Measurements from ENCODE around the gene POLK. TPM values are rescaled to one million over a fixed set of nuclear protein-coding genes. Genes with fewer than 3 reads are reported as not detected.
A peak's percentile ranks its signal among the peaks of the same experiment; 100 is the strongest.
"Not testable (repeated sequence)": the region's sequence is repeated elsewhere in the genome, so short reads cannot be mapped to it uniquely, and the experiment has no call there.

The POLK gene
- total and polyA plus RNA-seq, 2 donors: 14.1 to 140 TPM

DNA sequence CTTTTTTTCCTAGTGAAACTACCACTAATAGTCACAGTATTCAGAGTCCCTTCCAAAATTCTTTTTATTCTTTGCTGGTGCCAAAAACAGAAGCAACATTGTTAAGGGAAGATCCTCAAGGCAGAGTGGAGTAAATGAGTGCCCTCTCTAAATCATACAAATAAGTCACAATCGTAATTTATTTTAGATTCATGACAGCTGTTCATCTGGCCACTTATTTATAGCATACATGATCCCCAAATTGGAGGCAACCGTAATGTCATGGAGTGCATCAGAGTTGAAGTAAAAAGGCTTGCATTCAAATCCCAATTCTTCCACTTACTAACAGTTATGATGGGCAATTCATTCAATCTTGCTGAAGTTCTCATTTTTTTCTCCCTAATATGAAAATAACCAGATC lies 33.4 kb downstream of the POLK start:
- no peak overlapping the region for H3K27ac ChIP-seq (ENCODE audit: low read depth)
- no peak overlapping the region for H3K4me3 ChIP-seq (ENCODE audit: low read depth, low read length)
- H3K4me1 ChIP-seq (ENCODE audit: insufficient read depth): no peaks in the 10 kb centered on the region
- no peaks in the 10 kb centered on the region for H3K36me3 ChIP-seq (ENCODE audit: insufficient read depth)
- DNase-seq (ENCODE audit: extremely low spot score): no peak
- WGBS: 79% methylated on average over 2 of the region's 2 CpGs

DNA sequence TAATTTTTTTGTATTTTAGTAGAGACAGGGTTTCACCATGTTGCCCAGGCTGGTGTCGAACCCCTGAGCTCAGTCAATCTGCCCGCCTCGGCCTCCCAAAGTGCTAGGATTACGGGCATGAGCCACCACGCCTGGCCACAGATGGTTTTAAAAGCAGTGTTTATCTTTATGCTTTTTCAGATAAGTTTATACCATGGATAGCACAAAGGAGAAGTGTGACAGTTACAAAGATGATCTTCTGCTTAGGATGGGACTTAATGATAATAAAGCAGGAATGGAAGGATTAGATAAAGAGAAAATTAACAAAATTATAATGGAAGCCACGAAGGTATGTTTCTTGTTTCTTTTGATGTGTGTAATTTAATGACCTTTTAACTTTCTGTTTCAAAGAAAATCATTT lies 35.1 kb downstream of the POLK start:
- H3K4me3 ChIP-seq (ENCODE audit: low read depth, low read length): no peak overlapping the region
- no peaks in the 10 kb centered on the region for H3K36me3 ChIP-seq (ENCODE audit: insufficient read depth)
- H3K4me1 ChIP-seq (ENCODE audit: insufficient read depth): no peaks in the 10 kb centered on the region
- no peak for DNase-seq (ENCODE audit: extremely low spot score)
- no peak overlapping the region for H3K27ac ChIP-seq (ENCODE audit: low read depth)
- WGBS: 84% methylated on average over 6 of the region's 6 CpGs

DNA sequence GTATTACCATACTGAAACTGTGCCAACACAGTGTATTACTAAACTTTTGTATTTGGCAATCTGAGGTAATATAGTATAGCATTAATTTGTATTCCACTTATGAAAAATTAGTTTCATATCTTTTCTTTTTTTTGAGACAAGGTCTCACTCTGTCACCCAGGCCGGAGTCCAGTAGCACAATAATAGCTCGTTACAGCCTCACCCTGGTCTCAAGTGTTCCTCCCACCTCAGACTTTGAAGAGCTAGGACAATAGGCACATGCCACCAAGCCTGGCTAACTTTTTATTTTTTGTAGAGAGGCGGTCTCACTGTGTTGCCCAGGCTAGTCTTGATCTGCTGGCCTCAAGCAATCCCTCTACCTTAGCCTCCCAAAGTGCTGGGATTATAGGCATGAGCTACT lies 36.1 kb downstream of the POLK start:
- no peak for DNase-seq (ENCODE audit: extremely low spot score)
- no peak overlapping the region for H3K4me3 ChIP-seq (ENCODE audit: low read depth, low read length)
- no peaks in the 10 kb centered on the region for H3K4me1 ChIP-seq (ENCODE audit: insufficient read depth)
- H3K36me3 ChIP-seq (ENCODE audit: insufficient read depth): no peaks in the 10 kb centered on the region
- H3K27ac ChIP-seq (ENCODE audit: low read depth): no peak overlapping the region
- WGBS: 94% methylated on average over 3 of the region's 3 CpGs

DNA sequence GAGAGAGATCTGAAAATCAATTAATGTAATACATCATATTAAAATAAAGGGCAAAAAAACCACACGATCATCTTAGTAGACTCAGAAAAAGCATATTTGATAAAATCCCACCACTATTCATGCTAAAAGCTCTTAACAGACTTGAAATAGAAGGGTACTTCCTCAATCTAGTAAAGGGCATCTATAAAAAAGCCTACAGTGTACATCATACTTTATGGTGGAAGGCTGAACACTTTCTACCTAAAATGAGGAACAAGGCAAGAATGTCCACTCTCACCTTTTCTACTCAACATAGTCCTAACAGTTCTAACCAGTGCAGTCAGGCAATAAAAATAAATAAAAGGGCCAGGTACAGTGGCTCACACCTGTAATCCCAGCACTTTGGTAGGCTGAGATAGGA lies 38.9 kb downstream of the POLK start:
- DNase-seq (ENCODE audit: extremely low spot score): no peak
- H3K4me1 ChIP-seq (ENCODE audit: insufficient read depth): no peaks in the 10 kb centered on the region
- H3K36me3 ChIP-seq (ENCODE audit: insufficient read depth): no peaks in the 10 kb centered on the region
- H3K4me3 ChIP-seq (ENCODE audit: low read depth, low read length): no peak overlapping the region
- 98% methylated on average over 1 of the region's 1 CpG for WGBS
- no peak overlapping the region for H3K27ac ChIP-seq (ENCODE audit: low read depth)

DNA sequence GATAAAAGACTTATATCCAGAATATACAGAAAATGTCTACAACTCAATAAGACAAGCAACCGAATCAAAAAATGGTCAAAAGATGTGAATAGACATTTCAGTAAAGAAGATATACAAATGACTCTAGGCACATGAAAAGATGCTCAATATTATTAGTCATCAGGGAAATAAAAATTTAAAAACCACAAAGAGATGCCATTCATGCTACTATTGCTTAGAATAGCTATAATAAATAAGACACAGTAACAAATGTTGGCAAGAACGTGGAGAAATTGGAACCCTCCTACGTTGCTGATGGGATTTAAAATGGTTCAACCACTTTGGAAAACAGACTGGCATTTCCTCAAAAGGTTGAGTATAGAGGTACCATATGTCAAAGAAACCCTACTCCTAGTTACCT lies 39.8 kb downstream of the POLK start:
- WGBS: 91% methylated on average over 3 of the region's 3 CpGs
- Histone ChIP-seq H3K4me1 (ENCODE audit: insufficient read depth) (no peaks in the 10 kb centered on the region), H3K36me3 (ENCODE audit: insufficient read depth) (no peaks in the 10 kb centered on the region), H3K4me3 (ENCODE audit: low read depth, low read length) (no peak overlapping the region), H3K27ac (ENCODE audit: low read depth) (no peak overlapping the region)
- no peak for DNase-seq (ENCODE audit: extremely low spot score)

DNA sequence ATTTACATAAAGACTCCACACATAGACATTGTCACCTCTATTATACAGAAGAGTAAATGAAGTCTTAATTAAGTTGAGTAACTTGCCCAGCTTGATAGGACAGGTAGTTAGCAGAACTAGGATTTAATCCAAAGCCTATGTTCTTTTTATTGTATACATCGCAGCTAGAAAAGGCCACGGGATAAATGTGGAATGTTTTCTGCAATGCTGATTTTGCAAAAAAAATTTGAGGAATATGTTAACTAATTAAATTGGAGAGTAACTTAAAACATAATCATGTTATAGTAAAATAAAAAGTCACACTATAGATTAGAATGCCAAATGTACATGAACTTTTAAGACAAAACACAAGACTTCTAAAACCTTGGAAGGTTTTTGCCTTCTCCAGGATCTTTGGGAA lies 41.1 kb downstream of the POLK start:
- no peak overlapping the region for H3K27ac ChIP-seq (ENCODE audit: low read depth)
- H3K36me3 ChIP-seq (ENCODE audit: insufficient read depth): peaks cover 2% of the 10 kb centered on the region
- 95% methylated on average over 2 of the region's 2 CpGs for WGBS
- H3K4me1 ChIP-seq (ENCODE audit: insufficient read depth): no peaks in the 10 kb centered on the region
- H3K4me3 ChIP-seq (ENCODE audit: low read depth, low read length): no peak overlapping the region
- DNase-seq (ENCODE audit: extremely low spot score): no peak

DNA sequence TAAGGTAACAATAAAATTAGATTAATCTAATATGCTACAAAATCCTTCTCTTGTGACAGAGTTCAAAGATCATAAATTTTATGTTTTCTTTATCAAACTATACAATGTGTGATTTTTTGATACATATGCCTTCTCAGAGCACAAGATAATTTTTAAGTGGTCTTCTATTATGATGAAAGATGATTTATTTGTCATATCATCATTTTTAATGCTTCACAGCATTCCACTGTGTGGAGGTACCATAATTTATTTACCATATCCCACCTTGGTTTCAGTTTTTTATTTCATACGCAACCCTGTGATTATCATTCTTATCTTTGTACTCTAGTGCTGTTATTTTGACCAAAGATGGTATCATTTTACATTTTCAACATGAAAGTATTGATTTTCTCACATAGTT lies 41.7 kb downstream of the POLK start:
- Histone ChIP-seq H3K27ac (ENCODE audit: low read depth) (no peak overlapping the region), H3K4me3 (ENCODE audit: low read depth, low read length) (no peak overlapping the region), H3K4me1 (ENCODE audit: insufficient read depth) (no peaks in the 10 kb centered on the region), H3K36me3 (ENCODE audit: insufficient read depth) (peaks cover 3% of the 10 kb centered on the region)
- WGBS: 90% methylated on average over 1 of the region's 1 CpG
- DNase-seq (ENCODE audit: extremely low spot score): no peak

DNA sequence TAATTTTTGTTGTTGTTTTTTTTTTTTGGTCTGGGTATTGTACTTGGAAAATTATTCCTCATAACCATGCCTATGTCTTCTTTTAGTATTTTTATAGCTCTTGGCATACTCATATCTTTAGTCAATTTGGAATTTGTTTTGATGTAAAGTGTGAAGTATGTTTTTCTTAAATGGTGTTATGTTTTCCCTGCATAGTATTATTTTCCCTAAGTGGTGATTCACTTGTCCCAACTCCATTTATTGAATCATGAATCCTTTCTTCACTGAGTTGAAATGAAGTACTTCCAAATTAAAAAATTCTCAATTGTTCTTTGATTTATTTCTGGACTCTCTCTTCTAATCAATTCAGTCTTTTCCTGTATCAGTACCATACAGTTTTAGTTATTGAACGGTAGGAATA lies 46.5 kb downstream of the POLK start:
- Histone ChIP-seq H3K36me3 (ENCODE audit: insufficient read depth) (peaks cover 3% of the 10 kb centered on the region), H3K4me1 (ENCODE audit: insufficient read depth) (no peaks in the 10 kb centered on the region), H3K4me3 (ENCODE audit: low read depth, low read length) (no peak overlapping the region), H3K27ac (ENCODE audit: low read depth) (no peak overlapping the region)
- 91% methylated on average over 1 of the region's 1 CpG for WGBS
- DNase-seq (ENCODE audit: extremely low spot score): no peak

DNA sequence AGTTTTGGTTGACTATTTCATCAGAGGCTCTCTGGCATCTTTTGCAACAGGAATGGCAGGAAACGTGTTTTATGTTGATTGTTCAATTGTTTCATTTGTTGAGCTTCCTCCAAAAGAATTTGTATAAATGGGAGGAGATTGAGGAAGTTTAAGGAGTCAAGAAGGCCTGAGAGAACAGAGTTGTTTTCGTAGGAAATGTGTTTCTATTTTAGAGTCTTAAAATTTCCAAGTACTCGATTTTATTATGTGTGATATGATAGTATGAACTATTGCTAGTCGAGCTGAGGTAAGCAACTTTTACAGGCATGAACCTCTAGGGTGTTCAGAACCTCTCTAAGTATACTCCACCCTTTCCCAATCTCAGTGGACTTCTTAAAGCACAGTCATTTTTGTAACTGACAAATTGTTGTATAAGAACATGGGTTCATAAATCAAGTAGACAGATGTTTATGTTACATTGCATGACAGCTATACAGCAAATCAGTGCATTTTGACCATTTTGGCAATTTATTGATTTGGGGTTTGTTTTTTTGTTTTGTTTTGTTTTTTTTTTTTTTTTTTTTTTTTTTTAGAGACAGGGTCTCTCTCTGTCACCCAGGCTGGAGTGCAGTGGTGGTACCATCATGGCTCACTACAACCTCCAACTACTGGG lies 47.4 kb downstream of the POLK start:
- Histone ChIP-seq H3K4me1 (ENCODE audit: insufficient read depth) (no peaks in the 10 kb centered on the region), H3K4me3 (ENCODE audit: low read depth, low read length) (no peak overlapping the region), H3K27ac (ENCODE audit: low read depth) (no peak overlapping the region), H3K36me3 (ENCODE audit: insufficient read depth) (peaks cover 3% of the 10 kb centered on the region)
- 40% methylated on average over 4 of the region's 4 CpGs for WGBS
- DNase-seq (ENCODE audit: extremely low spot score): no peak

DNA sequence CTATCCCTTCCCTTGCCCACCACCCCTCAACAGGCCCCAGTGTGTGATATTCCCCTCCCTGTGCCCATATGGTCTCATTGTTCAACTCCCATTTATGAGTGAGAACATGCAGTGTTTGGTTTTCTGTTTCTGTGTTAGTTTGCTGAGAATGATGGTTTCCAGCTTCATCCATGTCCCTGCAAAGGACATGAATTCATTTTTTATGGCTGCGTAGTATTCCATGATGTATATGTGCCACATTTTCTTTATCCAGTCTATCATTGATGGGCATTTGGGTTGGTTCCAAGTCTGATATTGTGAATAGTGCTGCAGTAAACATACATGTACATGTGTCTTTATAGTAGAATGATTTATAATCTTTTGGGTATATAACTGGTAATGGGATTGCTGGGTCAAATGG lies 49.0 kb downstream of the POLK start:
- 97% methylated on average over 1 of the region's 1 CpG for WGBS
- not testable (repeated sequence) for H3K4me3 ChIP-seq (ENCODE audit: low read depth, low read length); H3K27ac ChIP-seq (ENCODE audit: low read depth); H3K36me3 ChIP-seq (ENCODE audit: insufficient read depth); DNase-seq (ENCODE audit: extremely low spot score); H3K4me1 ChIP-seq (ENCODE audit: insufficient read depth)

DNA sequence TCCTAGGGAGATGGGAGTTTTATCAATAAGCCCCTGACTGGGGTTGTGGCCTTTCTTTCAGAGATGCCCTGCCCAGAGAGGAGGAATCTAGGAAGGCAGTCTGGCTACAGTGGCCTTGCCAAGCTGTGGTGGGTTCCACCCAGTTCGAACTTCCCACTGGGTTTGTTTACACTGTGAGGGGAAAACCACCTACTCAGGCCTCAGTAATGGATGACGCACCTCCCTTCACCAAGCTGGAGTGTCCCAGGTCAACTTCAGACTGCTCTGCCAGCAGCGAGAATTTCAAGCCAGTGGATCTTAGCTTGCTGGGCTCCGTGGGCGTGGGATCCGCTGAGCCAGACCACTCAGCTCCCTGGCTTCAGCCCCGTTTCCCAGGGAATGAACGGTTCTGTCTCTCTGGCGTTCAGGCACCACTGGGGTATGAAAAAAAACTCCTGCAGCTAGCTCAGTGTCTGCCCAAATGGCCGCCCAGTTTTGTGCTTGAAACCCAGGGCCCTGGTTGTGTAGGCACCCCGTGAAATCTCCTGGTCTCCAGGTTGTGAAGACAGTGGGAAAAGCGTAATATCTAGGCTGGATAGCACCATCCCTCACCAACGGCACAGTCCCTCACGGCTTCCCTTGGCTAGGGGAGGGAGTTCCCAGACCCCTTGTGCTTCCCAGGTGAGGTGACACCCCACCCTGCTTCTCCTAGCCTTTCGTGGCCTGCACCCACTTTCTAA lies 54.5 kb downstream of the POLK start:
- H3K27ac ChIP-seq (ENCODE audit: low read depth); H3K36me3 ChIP-seq (ENCODE audit: insufficient read depth); H3K4me1 ChIP-seq (ENCODE audit: insufficient read depth); DNase-seq (ENCODE audit: extremely low spot score); H3K4me3 ChIP-seq (ENCODE audit: low read depth, low read length): not testable (repeated sequence)
- 94% methylated on average over 15 of the region's 15 CpGs for whole genome bisulfite sequencing

DNA sequence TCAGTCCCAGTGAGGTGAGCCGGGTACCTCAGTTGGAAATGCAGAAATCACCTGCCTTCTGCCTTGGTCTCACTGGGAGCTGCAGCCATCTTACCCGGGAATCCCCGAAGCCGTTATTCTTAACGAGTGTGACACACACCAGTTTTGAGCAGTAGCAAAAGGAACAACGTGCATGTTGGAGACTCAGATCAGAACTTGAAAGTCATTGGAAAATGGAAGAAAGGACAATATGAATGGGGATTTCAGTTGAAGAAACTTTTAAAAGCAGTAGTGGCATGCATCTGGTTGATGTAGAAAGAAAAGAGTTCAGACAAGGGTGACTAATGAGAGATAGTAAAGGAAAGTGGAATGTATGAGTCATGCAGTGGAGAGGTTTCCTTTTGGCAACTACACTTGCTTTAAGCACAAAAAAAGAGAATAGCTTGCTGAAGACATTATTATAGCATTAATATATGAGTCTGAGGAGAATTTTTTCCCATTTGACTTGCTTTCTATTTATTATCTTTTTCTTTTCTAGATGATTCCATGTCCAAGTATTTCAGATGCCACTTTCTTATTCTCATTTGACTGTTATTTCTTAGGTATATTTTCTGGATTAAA lies 55.1 kb downstream of the POLK start:
- DNase-seq (ENCODE audit: extremely low spot score): peak; percentile 50
- no peak overlapping the region for H3K27ac ChIP-seq (ENCODE audit: low read depth)
- 49% methylated on average over 6 of the region's 6 CpGs for WGBS
- H3K36me3 ChIP-seq (ENCODE audit: insufficient read depth): no peaks in the 10 kb centered on the region
- H3K4me1 ChIP-seq (ENCODE audit: insufficient read depth): no peaks in the 10 kb centered on the region
- H3K4me3 ChIP-seq (ENCODE audit: low read depth, low read length): no peak overlapping the region

DNA sequence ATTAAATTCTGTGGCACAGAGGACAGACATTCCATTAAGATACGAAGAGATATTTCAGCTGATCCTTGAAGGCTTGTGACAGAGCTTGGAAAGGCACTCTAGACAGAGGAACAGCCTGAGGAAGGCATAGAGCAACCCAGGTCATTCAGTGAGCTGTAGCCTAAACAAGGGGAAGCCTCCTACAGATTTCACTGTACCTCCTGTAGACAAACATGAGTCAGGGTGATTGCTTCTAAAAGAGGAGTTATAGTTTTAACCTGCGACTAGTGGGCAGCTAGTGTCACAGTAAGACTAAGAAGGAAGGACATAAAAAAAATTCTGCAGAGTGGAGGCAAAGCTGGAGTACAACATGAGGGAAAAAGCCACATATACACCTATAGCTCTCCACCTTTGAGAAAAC lies 56.0 kb downstream of the POLK start:
- DNase-seq (ENCODE audit: extremely low spot score): no peak
- whole genome bisulfite sequencing: 41% methylated on average over 2 of the region's 2 CpGs
- H3K27ac ChIP-seq (ENCODE audit: low read depth): no peak overlapping the region
- no peak overlapping the region for H3K4me3 ChIP-seq (ENCODE audit: low read depth, low read length)
- no peaks in the 10 kb centered on the region for H3K4me1 ChIP-seq (ENCODE audit: insufficient read depth)
- no peaks in the 10 kb centered on the region for H3K36me3 ChIP-seq (ENCODE audit: insufficient read depth)

DNA sequence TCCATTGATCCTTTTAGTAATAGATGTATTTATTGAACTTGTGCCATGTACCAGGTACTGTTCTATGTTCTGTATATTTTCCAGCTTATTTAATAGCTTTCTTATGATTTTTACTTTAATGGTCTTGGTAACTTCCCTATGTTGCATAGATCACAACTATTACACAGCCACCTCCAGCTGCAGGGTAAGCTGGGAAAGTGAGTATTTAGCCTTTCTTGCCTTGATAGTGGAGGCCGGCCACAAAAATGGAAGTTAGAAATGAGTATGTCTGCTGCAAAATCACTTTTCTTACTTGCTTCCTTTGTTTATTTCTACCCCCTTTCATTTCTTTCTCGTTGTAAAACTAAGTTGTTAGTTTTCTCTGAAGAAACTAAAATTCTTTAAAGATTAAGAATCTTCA lies 56.5 kb downstream of the POLK start:
- Histone ChIP-seq H3K36me3 (ENCODE audit: insufficient read depth) (no peaks in the 10 kb centered on the region), H3K4me3 (ENCODE audit: low read depth, low read length) (no peak overlapping the region), H3K27ac (ENCODE audit: low read depth) (no peak overlapping the region), H3K4me1 (ENCODE audit: insufficient read depth) (no peaks in the 10 kb centered on the region)
- 68% methylated on average over 2 of the region's 2 CpGs for WGBS
- no peak for DNase-seq (ENCODE audit: extremely low spot score)

All from urinary bladder (tissue), 4 donors.